ENCODE measurements around the gene PAEP. TPM values are rescaled to one million over a fixed set of nuclear protein-coding genes. Genes with fewer than 3 reads are reported as not detected.

PAEP gene
- total RNA-seq, 3 donors from 2014 or later (not counting 1 experiment from before 2014, with no cell fraction given), result not detected

DNA sequence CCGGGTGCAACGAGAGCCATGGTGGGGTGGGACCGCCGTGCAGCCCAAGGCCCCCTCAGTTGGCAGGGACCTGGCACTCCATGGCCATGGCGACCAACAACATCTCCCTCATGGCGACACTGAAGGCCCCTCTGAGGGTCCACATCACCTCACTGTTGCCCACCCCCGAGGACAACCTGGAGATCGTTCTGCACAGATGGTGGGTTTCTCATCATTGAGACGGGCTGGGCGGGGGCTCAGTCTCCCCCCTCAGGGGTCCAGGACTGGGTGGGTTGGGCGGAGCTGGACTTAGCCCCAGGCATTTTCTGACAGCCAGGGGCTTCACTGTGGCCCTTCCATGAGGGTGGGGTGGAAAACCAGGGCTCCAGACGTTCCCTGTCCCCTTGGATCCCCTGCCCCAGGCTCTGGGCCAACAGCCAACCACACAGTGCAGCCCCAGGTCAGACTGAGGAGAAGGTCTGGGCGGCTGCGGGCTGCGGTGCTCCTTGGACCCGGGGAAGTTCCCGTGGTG is 734 bp downstream of the PAEP start:
- DNase-seq, result no peak
- Histone ChIP-seq H3K36me3 (ENCODE audit: control insufficient read depth, insufficient read depth, low read length) (no peaks in the 10 kb centered on the region), H3K4me1 (ENCODE audit: control insufficient read depth, insufficient read depth, low read length) (no peaks in the 10 kb centered on the region), H3K4me3 (ENCODE audit: low read length) (no peak overlapping the region), H3K9me3 (ENCODE audit: control insufficient read depth, insufficient read depth, low read length) (no peaks in the 10 kb centered on the region), H3K27ac (ENCODE audit: low read length) (no peak overlapping the region), H3K27me3 (ENCODE audit: control insufficient read depth, insufficient read depth, low read length) (no peaks in the 10 kb centered on the region)
- Mint-ChIP-seq H3K27me3 (ENCODE audit: low read depth in 2 of 2) (peaks cover 12 to 18% of the 10 kb centered on the region in 2 donors), H3K9me3 (no peaks in the 10 kb centered on the region), H3K4me3 (no peak overlapping the region), H3K36me3 (no peaks in the 10 kb centered on the region), H3K4me1 (peaks cover 0 to 4% of the 10 kb centered on the region in 2 donors), H3K27ac (no peak overlapping the region)
- intact Hi-C loops (cut with micrococcal nuclease), result no loop called here
- TF ChIP-seq, protein P1, sequence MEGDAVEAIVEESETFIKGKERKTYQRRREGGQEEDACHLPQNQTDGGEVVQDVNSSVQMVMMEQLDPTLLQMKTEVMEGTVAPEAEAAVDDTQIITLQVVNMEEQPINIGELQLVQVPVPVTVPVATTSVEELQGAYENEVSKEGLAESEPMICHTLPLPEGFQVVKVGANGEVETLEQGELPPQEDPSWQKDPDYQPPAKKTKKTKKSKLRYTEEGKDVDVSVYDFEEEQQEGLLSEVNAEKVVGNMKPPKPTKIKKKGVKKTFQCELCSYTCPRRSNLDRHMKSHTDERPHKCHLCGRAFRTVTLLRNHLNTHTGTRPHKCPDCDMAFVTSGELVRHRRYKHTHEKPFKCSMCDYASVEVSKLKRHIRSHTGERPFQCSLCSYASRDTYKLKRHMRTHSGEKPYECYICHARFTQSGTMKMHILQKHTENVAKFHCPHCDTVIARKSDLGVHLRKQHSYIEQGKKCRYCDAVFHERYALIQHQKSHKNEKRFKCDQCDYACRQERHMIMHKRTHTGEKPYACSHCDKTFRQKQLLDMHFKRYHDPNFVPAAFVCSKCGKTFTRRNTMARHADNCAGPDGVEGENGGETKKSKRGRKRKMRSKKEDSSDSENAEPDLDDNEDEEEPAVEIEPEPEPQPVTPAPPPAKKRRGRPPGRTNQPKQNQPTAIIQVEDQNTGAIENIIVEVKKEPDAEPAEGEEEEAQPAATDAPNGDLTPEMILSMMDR (IDR thresholded peaks at IDR 0.05), result no peak
- no peak for ATAC-seq
- WGBS (ENCODE audit: insufficient coverage), result 87% methylated on average over 17 of the region's 17 CpGs

DNA sequence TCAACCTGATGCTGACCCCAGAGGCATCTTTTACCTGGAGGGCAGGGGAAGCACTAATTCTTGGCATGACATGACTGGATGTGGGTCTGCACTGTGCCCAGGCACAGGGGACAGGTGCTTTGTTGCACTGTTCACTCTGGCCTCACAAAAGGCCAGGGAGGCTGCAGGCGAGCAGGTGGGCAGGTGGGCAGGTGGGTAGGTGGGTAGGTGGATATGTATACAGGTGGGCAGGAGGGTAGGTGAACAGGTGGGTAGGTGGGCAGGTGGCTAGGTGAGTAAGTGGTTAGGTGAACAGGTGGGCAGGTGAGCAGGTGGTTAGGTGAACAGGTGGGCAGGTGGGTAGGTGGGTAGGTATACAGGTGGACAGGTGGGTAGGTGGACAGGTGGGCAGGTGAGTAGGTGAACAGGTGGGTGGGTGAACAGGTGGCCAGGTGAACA is 1.5 kb downstream of the PAEP start:
- H3K27me3 ChIP-seq (ENCODE audit: control insufficient read depth, insufficient read depth, low read length), result no peaks in the 10 kb centered on the region
- Mint-ChIP-seq H3K9me3 (no peaks in the 10 kb centered on the region), H3K27me3 (ENCODE audit: low read depth in 2 of 2) (peaks cover 12 to 18% of the 10 kb centered on the region in 2 donors), H3K36me3 (no peaks in the 10 kb centered on the region), H3K27ac (no peak overlapping the region), H3K4me1 (peaks cover 0 to 4% of the 10 kb centered on the region in 2 donors), H3K4me3 (no peak overlapping the region)
- no peak overlapping the region for H3K4me3 ChIP-seq (ENCODE audit: low read length)
- 67% methylated on average over 1 of the region's 1 CpG for WGBS (ENCODE audit: insufficient coverage)
- H3K9me3 ChIP-seq (ENCODE audit: control insufficient read depth, insufficient read depth, low read length), result no peaks in the 10 kb centered on the region
- TF ChIP-seq, protein P1 (IDR thresholded peaks at IDR 0.05), result no peak
- H3K36me3 ChIP-seq (ENCODE audit: control insufficient read depth, insufficient read depth, low read length), result no peaks in the 10 kb centered on the region
- intact Hi-C loops (cut with micrococcal nuclease), result no loop called here
- ATAC-seq (no peak), DNase-seq (no peak)
- H3K27ac ChIP-seq (ENCODE audit: low read length), result no peak overlapping the region
- H3K4me1 ChIP-seq (ENCODE audit: control insufficient read depth, insufficient read depth, low read length), result no peaks in the 10 kb centered on the region

DNA sequence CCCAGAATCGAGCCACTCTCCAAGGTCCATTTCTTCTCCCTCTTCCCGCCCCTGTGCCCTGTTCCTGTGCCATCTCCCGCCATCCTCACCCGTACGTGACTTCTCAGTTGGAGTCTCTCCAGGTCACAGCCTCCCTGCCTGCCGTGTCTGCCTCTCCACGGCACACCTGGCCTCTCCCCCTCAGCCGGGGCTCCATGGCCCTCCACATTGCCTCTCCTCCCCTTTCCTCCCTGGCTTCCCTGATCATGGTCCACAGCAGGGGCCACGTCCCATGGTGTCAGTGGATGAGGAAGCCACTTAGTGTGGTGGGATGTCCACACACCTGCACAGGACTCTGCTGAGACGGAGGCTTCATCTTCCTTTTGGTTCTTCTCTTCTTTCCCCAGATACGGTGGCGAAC is 2.3 kb downstream of the PAEP start:
- no peak overlapping the region for H3K4me3 Mint-ChIP-seq
- no peak for ATAC-seq
- no peaks in the 10 kb centered on the region for H3K36me3 Mint-ChIP-seq
- H3K27ac Mint-ChIP-seq, result no peak overlapping the region
- peaks cover 12 to 18% of the 10 kb centered on the region in 2 donors for H3K27me3 Mint-ChIP-seq (ENCODE audit: low read depth in 2 of 2)
- no peaks in the 10 kb centered on the region for H3K27me3 ChIP-seq (ENCODE audit: control insufficient read depth, insufficient read depth, low read length)
- peaks cover 0 to 4% of the 10 kb centered on the region in 2 donors for H3K4me1 Mint-ChIP-seq
- H3K27ac ChIP-seq (ENCODE audit: low read length), result no peak overlapping the region
- intact Hi-C loops (cut with micrococcal nuclease), result no loop called here
- TF ChIP-seq, protein P1 (IDR thresholded peaks at IDR 0.05), result no peak
- no peaks in the 10 kb centered on the region for H3K4me1 ChIP-seq (ENCODE audit: control insufficient read depth, insufficient read depth, low read length)
- H3K4me3 ChIP-seq (ENCODE audit: low read length), result no peak overlapping the region
- H3K9me3 Mint-ChIP-seq, result no peaks in the 10 kb centered on the region
- no peaks in the 10 kb centered on the region for H3K36me3 ChIP-seq (ENCODE audit: control insufficient read depth, insufficient read depth, low read length)
- peaks cover under 1% of the 10 kb centered on the region for H3K9me3 ChIP-seq (ENCODE audit: control insufficient read depth, insufficient read depth, low read length)
- WGBS (ENCODE audit: insufficient coverage), result 78% methylated on average over 12 of the region's 12 CpGs
- no peak for DNase-seq

DNA sequence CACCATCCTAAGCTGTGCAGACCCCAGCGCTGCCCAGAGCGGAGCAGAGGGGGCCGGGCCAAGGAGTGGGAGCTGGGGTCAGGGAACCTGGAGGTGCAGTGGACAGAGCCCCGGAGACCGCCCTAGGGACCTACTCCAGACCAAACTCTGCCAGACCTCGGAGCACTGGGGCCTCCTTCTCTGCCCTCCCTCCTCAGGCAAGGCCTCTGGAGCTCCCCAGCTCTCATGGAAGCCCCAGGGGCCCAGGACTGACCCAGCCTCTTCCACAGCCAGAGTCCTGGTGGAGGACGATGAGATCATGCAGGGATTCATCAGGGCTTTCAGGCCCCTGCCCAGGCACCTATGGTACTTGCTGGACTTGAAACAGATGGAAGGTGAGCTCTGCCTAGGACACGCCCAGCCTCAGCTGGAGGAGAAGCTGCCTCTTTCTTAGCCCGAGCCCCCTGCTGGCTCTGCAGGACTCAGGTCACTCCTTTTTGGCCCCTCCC is 3.6 kb downstream of the PAEP start:
- TF ChIP-seq, protein P1 (IDR thresholded peaks at IDR 0.05), result no peak
- peaks cover 0 to 4% of the 10 kb centered on the region in 2 donors for H3K4me1 Mint-ChIP-seq
- no peaks in the 10 kb centered on the region for H3K36me3 Mint-ChIP-seq
- no peaks in the 10 kb centered on the region for H3K36me3 ChIP-seq (ENCODE audit: control insufficient read depth, insufficient read depth, low read length)
- no peak overlapping the region for H3K4me3 ChIP-seq (ENCODE audit: low read length)
- H3K27ac ChIP-seq (ENCODE audit: low read length), result no peak overlapping the region
- H3K9me3 ChIP-seq (ENCODE audit: control insufficient read depth, insufficient read depth, low read length), result peaks cover 3% of the 10 kb centered on the region
- H3K27me3 ChIP-seq (ENCODE audit: control insufficient read depth, insufficient read depth, low read length), result no peaks in the 10 kb centered on the region
- no peak for ATAC-seq
- no peak for DNase-seq
- peaks cover 0 to 3% of the 10 kb centered on the region in 2 donors for H3K9me3 Mint-ChIP-seq
- no peak overlapping the region for H3K4me3 Mint-ChIP-seq
- intact Hi-C loops (cut with micrococcal nuclease), result no loop called here
- no peaks in the 10 kb centered on the region for H3K4me1 ChIP-seq (ENCODE audit: control insufficient read depth, insufficient read depth, low read length)
- H3K27ac Mint-ChIP-seq, result no peak overlapping the region
- peaks cover 8 to 9% of the 10 kb centered on the region in 2 donors for H3K27me3 Mint-ChIP-seq (ENCODE audit: low read depth in 2 of 2)
- WGBS (ENCODE audit: insufficient coverage), result 81% methylated on average over 9 of the region's 9 CpGs

All from natural killer cell (primary cell).